ENCODE results near the gene FAM89B. TPM values are rescaled to one million over a fixed set of nuclear protein-coding genes. Genes with fewer than 3 reads are reported as not detected.

The FAM89B gene
- total RNA-seq, 1 donor from 2014 or later: 22.3 TPM

- DNase-seq: no peak
Observed at GRCh38 chr11:65588199-65589054, 16.1 kb downstream of the FAM89B start.

GRCh38 chr11:65589444-65590239, 17.3 kb downstream of the FAM89B start:
- DNase-seq: no peak

DNA sequence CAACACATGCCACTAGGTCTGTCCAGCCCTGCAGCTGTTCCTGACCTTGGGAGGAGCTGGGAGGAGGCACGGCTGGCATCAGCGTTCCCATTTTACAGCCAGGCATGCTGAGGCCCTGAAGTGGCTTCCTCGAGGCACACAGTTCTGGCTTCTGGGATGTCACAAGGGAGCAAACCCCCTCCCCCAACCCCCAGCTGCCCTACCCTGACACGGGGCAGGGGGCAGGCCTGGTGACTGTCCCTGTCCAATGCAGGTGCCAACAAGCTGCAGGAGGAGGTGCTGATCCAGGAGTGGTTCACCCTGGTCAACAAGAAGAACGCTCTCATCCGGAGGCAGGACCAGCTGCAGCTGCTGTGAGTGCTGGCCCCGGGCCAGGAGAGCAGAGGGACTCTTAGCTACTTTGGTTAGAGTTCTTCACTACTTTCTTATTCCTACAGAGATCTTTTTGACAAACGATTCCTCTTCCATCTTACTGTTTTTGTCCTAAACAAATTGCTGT, 18.0 kb downstream of the FAM89B start:
- DNase-seq: no peak

DNA sequence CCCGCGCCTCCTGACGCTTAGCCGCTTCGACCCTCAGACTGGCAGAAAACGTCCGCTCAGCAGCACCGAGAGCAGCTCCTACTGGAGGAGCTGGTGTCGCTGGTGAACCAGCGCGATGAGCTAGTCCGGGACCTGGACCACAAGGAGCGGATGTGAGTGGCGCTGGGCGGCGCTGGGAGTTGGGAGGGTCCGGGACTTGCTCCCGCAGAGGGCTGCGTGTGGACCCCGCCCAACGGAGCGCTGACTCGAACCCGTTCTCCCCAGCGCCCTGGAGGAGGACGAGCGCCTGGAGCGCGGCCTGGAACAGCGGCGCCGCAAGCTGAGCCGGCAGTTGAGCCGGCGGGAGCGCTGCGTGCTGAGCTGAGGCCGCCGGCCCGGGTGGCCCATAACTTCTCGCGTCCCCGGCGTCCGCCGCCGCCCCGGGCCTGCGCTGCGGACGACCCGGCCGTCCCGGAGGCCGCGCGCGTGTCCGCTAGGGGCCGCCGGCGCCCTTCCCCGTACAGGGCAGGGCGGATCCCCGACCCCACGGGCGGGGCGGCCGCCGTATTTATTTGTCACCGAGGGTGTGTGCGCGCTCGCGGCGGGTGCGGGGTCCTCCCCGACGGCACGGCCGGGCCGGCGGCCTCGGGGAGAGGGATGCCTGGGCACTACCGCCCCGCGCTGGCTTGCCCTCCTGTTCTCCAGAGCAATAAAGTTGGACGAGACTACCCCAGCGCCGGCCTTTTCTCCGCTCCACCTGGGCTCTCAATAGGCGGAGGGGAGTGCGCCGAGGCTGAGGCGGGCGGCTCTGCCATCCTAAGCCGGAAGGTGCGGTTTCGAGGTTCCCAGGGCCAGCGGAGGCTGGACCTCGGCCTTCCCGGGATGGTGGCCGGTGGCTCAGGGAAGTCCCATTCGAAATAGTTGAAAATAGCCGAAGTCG, 19.9 kb downstream of the FAM89B start:
- no peak for DNase-seq

DNA sequence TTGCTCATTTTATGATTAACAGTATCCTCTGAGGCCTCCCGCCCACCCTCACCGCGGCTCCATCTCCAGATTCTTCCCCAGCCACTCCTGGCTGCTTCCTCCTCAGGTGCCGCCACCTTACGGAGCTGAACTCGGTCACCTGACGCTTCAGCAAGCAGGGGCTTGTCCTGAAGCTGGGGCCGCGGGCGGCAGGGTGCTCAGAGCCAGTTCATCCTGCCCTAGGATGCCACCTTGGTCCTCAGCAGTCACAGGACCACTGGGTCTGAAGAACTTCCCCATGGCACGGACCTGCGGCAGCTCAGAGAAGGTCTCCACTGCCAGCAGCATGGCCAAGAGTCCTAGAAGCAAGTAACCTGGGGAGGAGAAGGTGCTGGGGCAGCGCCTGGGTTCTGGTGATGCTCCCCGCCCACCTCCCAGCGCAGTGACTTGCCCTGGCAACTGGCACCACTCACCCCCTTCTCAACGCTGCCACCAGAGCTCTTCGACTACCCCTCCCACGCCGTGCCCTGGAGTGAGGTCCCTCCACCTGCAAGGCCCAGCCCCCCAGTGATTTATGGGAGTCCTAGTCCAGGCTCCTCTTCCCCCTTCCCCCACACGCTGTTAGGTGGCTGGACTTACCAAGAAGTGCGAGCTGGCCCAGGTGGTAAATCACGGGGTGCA, 20.6 kb downstream of the FAM89B start:
- DNase-seq: no peak

GRCh38 chr11:65593518-65594414, 21.4 kb downstream of the FAM89B start:
- DNase-seq: peak; percentile 63

DNA sequence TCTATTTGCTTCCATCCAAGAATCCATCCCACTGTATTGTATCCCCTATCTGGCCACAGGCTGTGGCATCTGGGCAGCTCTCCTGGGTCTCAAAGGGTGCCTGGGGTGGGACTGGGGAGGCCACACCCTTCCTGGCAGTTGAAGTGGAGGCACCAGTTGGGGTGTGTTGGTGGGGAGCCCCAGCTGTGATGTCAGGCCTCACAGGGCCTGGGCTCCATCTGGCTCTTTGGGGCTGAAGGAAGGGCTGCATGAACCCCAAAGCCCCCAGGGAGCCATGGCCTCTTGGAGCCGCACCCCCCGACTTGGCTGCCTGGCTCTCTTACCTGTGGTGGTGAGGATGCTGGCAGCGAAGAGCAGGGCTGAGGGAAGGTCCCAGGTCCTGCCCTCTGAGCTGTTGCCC, 22.8 kb downstream of the FAM89B start:
- DNase-seq: no peak

- DNase-seq: no peak
Observed at GRCh38 chr11:65595543-65596281, 23.4 kb downstream of the FAM89B start, which contains the start of gene KCNK7. TSS of gene KCNK7 (minus strand) at chr11:65595800. CDS start at chr11:65595772, 28 bp downstream.

GRCh38 chr11:65596520-65596919, 24.2 kb downstream of the FAM89B start:
- DNase-seq: no peak

- DNase-seq: no peak
Observed at GRCh38 chr11:65598258-65598699, 25.9 kb downstream of the FAM89B start.

GRCh38 chr11:65599216-65599954, 27.0 kb downstream of the FAM89B start:
- DNase-seq: no peak

GRCh38 chr11:65599955-65600246, 27.6 kb downstream of the FAM89B start:
- DNase-seq: no peak

- no peak for DNase-seq
Observed at GRCh38 chr11:65604258-65604657, 31.9 kb downstream of the FAM89B start.

DNA sequence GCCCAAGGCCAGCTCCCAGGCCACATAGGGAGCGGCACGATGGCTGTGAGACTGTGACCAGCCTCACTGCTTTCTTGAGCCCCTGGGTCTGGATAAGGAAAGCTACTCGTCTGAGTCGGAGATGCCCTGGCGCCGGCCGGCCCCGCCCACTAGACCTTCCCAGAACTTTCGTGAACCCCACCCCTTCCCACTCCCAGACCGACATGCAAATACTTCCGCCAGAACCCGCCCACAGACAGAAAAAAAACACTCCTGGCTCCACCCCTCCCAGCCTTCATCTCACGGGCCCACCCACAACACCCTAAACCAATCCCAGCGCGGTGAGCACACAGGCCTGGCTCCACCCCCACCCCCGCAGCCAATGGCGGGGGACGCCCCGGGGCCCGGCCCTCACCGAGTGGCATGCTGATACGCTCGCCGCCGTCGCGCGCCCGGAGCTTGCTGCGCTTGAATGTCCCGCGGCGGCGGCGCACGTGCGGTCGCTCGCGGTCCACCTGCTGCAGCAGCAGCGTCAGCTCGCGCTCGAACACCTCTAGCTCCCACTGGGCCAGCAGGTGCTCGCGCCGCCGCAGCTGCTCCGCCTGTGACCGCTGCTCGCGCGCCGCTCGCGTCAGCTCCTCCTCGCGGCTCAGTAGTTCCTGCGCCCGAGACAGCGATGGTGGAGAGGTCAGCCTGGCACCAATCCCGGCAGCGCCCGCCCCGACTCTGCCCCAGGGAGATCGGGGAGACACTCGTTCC, 34.7 kb downstream of the FAM89B start:
- DNase-seq: peak; percentile 94

DNA sequence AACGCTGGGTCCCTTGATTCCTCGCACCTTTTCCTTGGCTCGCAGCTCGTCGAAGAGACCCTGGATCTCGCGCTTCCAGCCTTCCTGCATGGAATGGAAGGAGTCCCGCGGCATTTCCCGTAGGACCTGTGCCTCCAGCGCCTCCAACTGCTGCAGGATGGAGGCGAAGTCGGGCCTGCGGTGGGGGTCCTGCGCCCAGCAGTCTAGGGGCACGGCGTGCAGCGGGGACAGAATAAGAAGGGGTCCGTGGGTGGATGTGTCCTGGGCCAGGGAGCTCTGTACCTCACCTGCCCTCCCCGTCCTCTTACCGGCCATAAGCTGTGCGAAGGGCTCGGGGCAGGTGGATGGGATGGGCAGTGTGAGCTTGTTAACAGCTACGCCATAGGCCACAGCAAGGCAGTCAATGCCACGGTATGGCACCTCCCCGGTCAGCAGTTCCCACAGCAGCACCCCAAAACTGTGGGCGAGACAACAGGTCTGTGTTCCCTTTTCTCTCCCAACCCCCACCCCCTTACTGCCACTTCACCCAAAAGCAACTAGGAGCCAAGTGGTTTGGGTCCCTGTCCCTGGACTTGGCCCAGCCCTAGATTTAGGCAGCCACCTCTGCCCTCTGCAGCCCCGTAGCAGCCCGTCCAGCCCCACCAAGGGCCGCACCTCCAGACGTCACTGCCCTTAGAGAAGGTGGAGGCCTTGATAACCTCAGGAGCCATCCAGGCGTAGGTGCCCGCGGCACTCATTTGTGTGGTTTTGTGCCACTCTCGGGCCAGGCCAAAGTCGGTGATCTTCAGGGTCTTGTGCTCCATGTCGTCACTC, 35.5 kb downstream of the FAM89B start:
- DNase-seq: no peak

DNA sequence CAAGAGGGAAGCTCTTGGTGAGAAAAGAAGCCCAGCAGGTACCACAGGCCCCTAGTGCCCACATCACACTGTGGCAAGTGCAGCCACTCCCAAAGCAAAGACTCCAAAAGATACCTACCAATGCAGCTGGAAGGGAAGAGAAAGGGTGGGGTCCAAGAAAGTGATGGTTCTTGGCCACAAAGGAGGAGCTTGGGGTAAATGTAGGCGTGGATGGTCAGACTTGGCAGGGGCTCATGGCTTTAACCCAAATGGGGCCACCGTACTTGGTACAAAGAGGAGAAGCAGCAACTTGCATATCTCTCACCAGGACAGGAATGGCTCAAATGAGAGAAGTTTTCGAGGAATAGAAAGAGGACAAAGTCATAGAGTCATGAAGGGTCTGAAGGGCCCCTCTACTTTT, 36.9 kb downstream of the FAM89B start:
- no peak for DNase-seq

GRCh38 chr11:65609665-65610064, 37.3 kb downstream of the FAM89B start:
- no peak for DNase-seq

All from occipital lobe (tissue), 2 donors.